NB4 (cell line): ENCODE data around the gene CACNA2D2.

Experiments
- MYC ChIP-seq: IDR thresholded peaks from 2 replicates; pipeline ENCODE4 v1.6.1; 2011; ENCODE audit warnings: low read depth, low read length
- POLR2A ChIP-seq: IDR thresholded peaks from 2 replicates; pipeline ENCODE4 v1.6.1; 2011; ENCODE audit warnings: mild to moderate bottlenecking; ENCODE audit not compliant: insufficient read length; ENCODE audit errors: extremely low read depth
- TF ChIP-seq, protein P1 (sequence below): IDR thresholded peaks from one replicate; pipeline ENCODE4 v1.5.1; 2012; ENCODE audit warnings: low read depth, low read length

DNA sequence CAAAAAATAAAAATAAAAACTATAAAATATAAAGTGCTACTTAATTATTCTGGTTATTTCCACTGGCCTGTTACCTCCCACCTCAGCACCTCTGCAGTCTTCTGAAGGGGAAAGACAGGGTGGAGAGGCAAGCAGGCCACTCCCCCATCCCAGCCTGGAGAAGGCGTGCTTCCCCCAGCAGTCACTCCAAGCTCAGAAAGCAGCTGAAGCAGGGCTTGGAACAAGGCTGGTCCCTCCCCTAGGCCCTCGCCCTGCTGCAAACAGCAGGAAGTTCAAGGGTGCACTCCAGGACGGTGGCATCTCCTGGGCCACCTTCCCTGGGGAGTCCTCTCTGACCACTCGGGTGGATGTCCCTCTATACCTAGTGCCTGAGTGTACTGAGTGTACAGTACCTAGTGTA lies 21.4 kb downstream of the CACNA2D2 start:
- TF ChIP-seq, protein P1, sequence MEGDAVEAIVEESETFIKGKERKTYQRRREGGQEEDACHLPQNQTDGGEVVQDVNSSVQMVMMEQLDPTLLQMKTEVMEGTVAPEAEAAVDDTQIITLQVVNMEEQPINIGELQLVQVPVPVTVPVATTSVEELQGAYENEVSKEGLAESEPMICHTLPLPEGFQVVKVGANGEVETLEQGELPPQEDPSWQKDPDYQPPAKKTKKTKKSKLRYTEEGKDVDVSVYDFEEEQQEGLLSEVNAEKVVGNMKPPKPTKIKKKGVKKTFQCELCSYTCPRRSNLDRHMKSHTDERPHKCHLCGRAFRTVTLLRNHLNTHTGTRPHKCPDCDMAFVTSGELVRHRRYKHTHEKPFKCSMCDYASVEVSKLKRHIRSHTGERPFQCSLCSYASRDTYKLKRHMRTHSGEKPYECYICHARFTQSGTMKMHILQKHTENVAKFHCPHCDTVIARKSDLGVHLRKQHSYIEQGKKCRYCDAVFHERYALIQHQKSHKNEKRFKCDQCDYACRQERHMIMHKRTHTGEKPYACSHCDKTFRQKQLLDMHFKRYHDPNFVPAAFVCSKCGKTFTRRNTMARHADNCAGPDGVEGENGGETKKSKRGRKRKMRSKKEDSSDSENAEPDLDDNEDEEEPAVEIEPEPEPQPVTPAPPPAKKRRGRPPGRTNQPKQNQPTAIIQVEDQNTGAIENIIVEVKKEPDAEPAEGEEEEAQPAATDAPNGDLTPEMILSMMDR, result no peak
- TF ChIP-seq POLR2A (no peak), MYC (no peak)
